Mucosa of descending colon (tissue), 3 donors: ENCODE results near the gene STRIP2. TPM values are rescaled to one million over a fixed set of nuclear protein-coding genes. Genes with fewer than 3 reads are reported as not detected.
"Not testable (repeated sequence)": the region's sequence is repeated elsewhere in the genome, so short reads cannot be mapped to it uniquely, and the experiment has no call there.

Source experiments
- ATAC-seq: fragments of 200-7000 bp; cut with Tn5 transposase; one replicate; pipeline ENCODE4 v1.9.1; 2020; ENCODE audit warnings: mild to moderate bottlenecking, moderate library complexity
- DNase-seq, 3 donors: peaks; one replicate each; pipeline ENCODE4 v3.0.0-alpha.2; 2020
- H3K36me3 ChIP-seq: fragments of 200-600 bp; one replicate; pipeline ENCODE4 v1.8.0; 2021; ENCODE audit warnings: low read depth, mild to moderate bottlenecking
- H3K4me1 ChIP-seq: fragments of 200-600 bp; one replicate; pipeline ENCODE4 v1.8.0; 2021; ENCODE audit warnings: low read depth, mild to moderate bottlenecking
- H3K4me3 ChIP-seq: fragments of 200-600 bp; one replicate; pipeline ENCODE4 v1.8.0; 2021; ENCODE audit warnings: mild to moderate bottlenecking
- H3K9me3 ChIP-seq: fragments of 200-600 bp; one replicate; pipeline ENCODE4 v1.8.0; 2021; ENCODE audit warnings: mild to moderate bottlenecking
- CTCF ChIP-seq: fragments of 200-600 bp; IDR thresholded peaks from one replicate; pipeline ENCODE4 v1.8.0; 2022; ENCODE audit warnings: antibody characterized with exemption, mild to moderate bottlenecking
- intact Hi-C, 2 donors: fragments of 100-400 bp; cut with DNase I in 1 of 2; cut with micrococcal nuclease in 1 of 2; formaldehyde crosslinking; loops; one replicate each; pipeline versions ENCODE4 v1.11.0 to v1.11.1; 2022; cut with DNase I, micrococcal nuclease
- total RNA-seq, 3 donors: library from RNA; stranded (reverse); fragmentation: NEBNext Ultra II Directional in 2 of 3; extraction: Animal tissue kit (Norgen Biotek cat#: 25700) in 2 of 3; gene quantifications; one replicate each; pipeline versions ENCODE4 v1.2.1 to v1.2.4, GENCODE V29; 2021 to 2023
- donor health status: DM: no; HTN: no; CAD: no; lungs with moderate emphysema.
- donor health status: DM: no; HTN: no; CAD: no.
- donor health status: DM: no; HTN: yes; CAD: no.

Gene STRIP2
- total RNA-seq, 3 donors from 2014 or later = 0.09 to 1.3 (median 1.3) TPM

GRCh38 chr7:129469930-129470329, 35.7 kb downstream of the STRIP2 start:
- no peak for ATAC-seq
- TF ChIP-seq CTCF = no peak
- intact Hi-C loops = loop anchor here (5.0 to 10.0 kb wide), 3 partner anchors 95 to 253 kb away; no protein-coding TSS in a partner anchor

GRCh38 chr7:129470411-129470810, 36.2 kb downstream of the STRIP2 start:
- H3K36me3 ChIP-seq = no peaks in the 10 kb centered on the region
- no peak for TF ChIP-seq CTCF
- DNase-seq = no peak
- no peaks in the 10 kb centered on the region for H3K4me1 ChIP-seq
- H3K4me3 ChIP-seq = no peak overlapping the region
- no peak for ATAC-seq
- no peaks in the 10 kb centered on the region for H3K9me3 ChIP-seq
- intact Hi-C loops = loop anchor here (5.0 to 10.0 kb wide), 3 partner anchors 96 to 253 kb away; no protein-coding TSS in a partner anchor

More at GRCh38 chr7:129469930-129470329, 35.7 kb downstream of the STRIP2 start:
- DNase-seq = no peak
- no peak overlapping the region for H3K4me3 ChIP-seq
- no peaks in the 10 kb centered on the region for H3K36me3 ChIP-seq
- no peaks in the 10 kb centered on the region for H3K4me1 ChIP-seq
- no peaks in the 10 kb centered on the region for H3K9me3 ChIP-seq

- Histone ChIP-seq H3K4me3 (no peak overlapping the region), H3K36me3 (no peaks in the 10 kb centered on the region), H3K9me3 (no peaks in the 10 kb centered on the region), H3K4me1 (no peaks in the 10 kb centered on the region)
- DNase-seq = no peak
- intact Hi-C loops = loop anchor here (5.0 to 10.0 kb wide), 3 partner anchors 97 to 254 kb away; no protein-coding TSS in a partner anchor
- no peak for ATAC-seq
- TF ChIP-seq CTCF = no peak
These were observed 37.2 kb downstream of the STRIP2 start for GRCh38 chr7:129471402-129471827.

GRCh38 chr7:129475931-129476330, 41.7 kb downstream of the STRIP2 start:
- not testable (repeated sequence) for H3K9me3 ChIP-seq, DNase-seq, H3K36me3 ChIP-seq, H3K4me1 ChIP-seq, H3K4me3 ChIP-seq, ATAC-seq
- intact Hi-C loops = loop anchor here in 1 of 2 donors (10.0 kb wide), 1 partner anchor 101 kb away; no protein-coding TSS in a partner anchor

- not testable (repeated sequence) for ATAC-seq, H3K4me3 ChIP-seq, DNase-seq, H3K36me3 ChIP-seq, H3K4me1 ChIP-seq, H3K9me3 ChIP-seq
- intact Hi-C loops = loop anchor here in 1 of 2 donors (10.0 kb wide), 1 partner anchor 102 kb away; no protein-coding TSS in a partner anchor
These were observed 42.2 kb downstream of the STRIP2 start for GRCh38 chr7:129476398-129476797.

- no peak for DNase-seq
- no peak for TF ChIP-seq CTCF
- H3K9me3 ChIP-seq = no peaks in the 10 kb centered on the region
- no peaks in the 10 kb centered on the region for H3K4me1 ChIP-seq
- no peak overlapping the region for H3K4me3 ChIP-seq
- ATAC-seq = no peak
- H3K36me3 ChIP-seq = no peaks in the 10 kb centered on the region
- intact Hi-C loops = loop anchor here in 1 of 2 donors (10.0 kb wide), 1 partner anchor 105 kb away; no protein-coding TSS in a partner anchor
These were observed 45.6 kb downstream of the STRIP2 start for GRCh38 chr7:129479831-129480230.
